ENCODE measurements around the gene TTLL10. TPM values are rescaled to one million over a fixed set of nuclear protein-coding genes. Genes with fewer than 3 reads are reported as not detected.

The TTLL10 gene
- total and polyA plus RNA-seq, 2 of the 8 experiments (the other 6 are each of a cell fraction or from before 2014, with no cell fraction given) = 1.1 to 1.7 TPM

- TF ChIP-seq EGR1 (IDR thresholded peaks at IDR 0.05; ENCODE audit: borderline replicate concordance, low read depth, low read length) (no peak), CHD1 (IDR thresholded peaks at IDR 0.05; ENCODE audit: low read depth, low read length) (no peak), EP300 (IDR thresholded peaks at IDR 0.05; ENCODE audit: borderline replicate concordance in 1 of 2, low read depth in 2 of 2, low read length in 2 of 2) (no peak), FOSL1 (IDR thresholded peaks at IDR 0.05; ENCODE audit: insufficient read depth, low read depth, low read length) (no peak), JUN (IDR thresholded peaks at IDR 0.05; ENCODE audit: low read depth, low read length) (no peak), MAX (IDR thresholded peaks at IDR 0.05) (no peak), SP1 (IDR thresholded peaks at IDR 0.05; ENCODE audit: low read depth, low read length) (no peak)
Observed at GRCh38 chr1:1219341-1219740, 45.7 kb downstream of the TTLL10 start (continued).

Data from H1 (cell line).